Measurements from ENCODE around the gene LRRC49. TPM values are rescaled to one million over a fixed set of nuclear protein-coding genes. Genes with fewer than 3 reads are reported as not detected.
"Not testable (repeated sequence)": the region's sequence is repeated elsewhere in the genome, so short reads cannot be mapped to it uniquely, and the experiment has no call there.

LRRC49 gene
- polyA plus RNA-seq, 2 donors = 1.4 to 2.1 TPM

DNA sequence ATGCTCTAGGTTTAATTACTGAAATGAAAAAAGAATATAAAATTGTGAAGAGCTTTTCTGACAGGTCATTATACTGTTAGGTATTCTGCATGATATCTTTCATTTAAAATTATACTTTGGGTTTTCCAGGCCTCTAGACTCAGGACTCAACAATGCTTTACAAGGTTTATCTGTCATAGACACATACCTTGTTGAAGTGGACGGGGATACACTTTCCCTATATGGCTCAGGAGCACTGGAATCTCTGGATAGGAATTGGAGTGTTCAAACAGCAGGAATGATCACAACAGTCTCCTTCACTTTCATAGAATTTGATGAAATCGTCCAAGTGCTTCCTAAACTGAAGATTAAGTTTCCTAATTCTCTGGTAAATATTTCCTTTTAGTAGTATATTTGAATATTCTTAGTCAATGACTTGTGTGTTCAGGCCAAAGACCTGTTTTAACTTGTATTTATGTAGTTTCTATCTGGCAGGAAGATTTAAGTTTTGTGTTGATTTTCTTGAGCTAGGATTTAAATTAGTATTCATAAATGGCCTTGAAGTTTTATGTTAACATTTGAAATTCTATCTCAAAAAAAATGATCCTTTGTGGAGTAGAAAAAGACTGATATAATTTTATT is 115.7 kb downstream of the LRRC49 start:
- Histone ChIP-seq H3K9me3 (ENCODE audit: control insufficient read depth in 2 of 2, insufficient read depth in 1 of 2, low read depth in 1 of 2, low read length in 1 of 2) (no peaks in the 10 kb centered on the region), H3K36me3 (ENCODE audit: control insufficient read depth in 2 of 2, insufficient read depth in 2 of 2, low read length in 1 of 2) (no peaks in the 10 kb centered on the region), H3K4me1 (ENCODE audit: control insufficient read depth in 2 of 2, insufficient read depth in 2 of 2, low read length in 1 of 2) (no peaks in the 10 kb centered on the region), H3K27ac (ENCODE audit: low read depth in 2 of 2, low read length in 1 of 2) (no peak overlapping the region), H3K27me3 (ENCODE audit: control insufficient read depth in 1 of 2, insufficient read depth in 2 of 2, low read length in 2 of 2) (no peaks in the 10 kb centered on the region), H3K4me3 (ENCODE audit: low read depth in 1 of 2, low read length in 2 of 2) (no peak overlapping the region)
- 37 to 41% methylated on average over 2 of the region's 2 CpGs for WGBS, 2 donors

DNA sequence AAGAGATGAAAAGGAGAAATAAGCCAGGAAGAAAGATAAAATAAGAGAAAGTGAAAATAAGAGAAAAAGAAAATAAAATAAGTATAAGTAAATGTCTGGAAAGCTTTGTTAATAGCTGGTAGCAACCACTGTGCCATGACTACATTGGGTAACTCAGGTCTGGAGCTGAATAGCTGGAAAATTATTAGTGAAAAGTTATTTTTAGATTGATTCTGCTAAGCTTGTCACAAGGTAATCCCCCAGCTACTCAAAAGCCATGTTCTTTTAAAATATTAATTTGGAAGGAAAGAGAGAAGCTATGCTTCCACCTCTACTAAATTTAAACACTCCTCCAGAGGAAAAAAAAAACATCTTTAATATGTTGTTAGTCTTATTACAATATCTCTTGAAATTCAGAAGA is 117.8 kb downstream of the LRRC49 start:
- no peak overlapping the region for H3K27ac ChIP-seq (ENCODE audit: low read depth in 2 of 2, low read length in 1 of 2)
- no peaks in the 10 kb centered on the region for H3K27me3 ChIP-seq (ENCODE audit: control insufficient read depth in 1 of 2, insufficient read depth in 2 of 2, low read length in 2 of 2)
- H3K4me1 ChIP-seq (ENCODE audit: control insufficient read depth in 2 of 2, insufficient read depth in 2 of 2, low read length in 1 of 2) = no peaks in the 10 kb centered on the region
- H3K9me3 ChIP-seq (ENCODE audit: control insufficient read depth in 2 of 2, insufficient read depth in 1 of 2, low read depth in 1 of 2, low read length in 1 of 2) = no peaks in the 10 kb centered on the region
- no peaks in the 10 kb centered on the region for H3K36me3 ChIP-seq (ENCODE audit: control insufficient read depth in 2 of 2, insufficient read depth in 2 of 2, low read length in 1 of 2)
- H3K4me3 ChIP-seq (ENCODE audit: low read depth in 1 of 2, low read length in 2 of 2) = no peak overlapping the region

DNA sequence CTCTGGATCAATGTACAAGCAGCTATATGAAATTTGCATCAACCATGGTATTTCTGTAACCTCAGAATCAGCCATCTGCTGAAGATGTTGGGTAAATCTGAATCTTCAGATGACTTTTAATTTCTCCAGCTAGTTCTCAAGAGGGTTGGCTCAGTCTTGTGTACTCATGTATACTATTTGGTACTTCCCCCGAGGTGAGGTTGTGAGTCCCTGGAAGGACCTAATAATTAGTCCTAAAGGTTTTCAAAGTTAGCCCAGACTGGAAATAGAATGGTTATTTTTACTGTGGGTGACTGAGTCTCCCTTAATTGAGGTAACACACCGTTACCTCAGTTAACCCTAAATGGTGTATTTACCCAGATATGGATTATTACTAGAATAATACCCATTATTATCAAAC is 118.4 kb downstream of the LRRC49 start:
- Histone ChIP-seq H3K36me3 (ENCODE audit: control insufficient read depth in 2 of 2, insufficient read depth in 2 of 2, low read length in 1 of 2) (no peaks in the 10 kb centered on the region), H3K4me1 (ENCODE audit: control insufficient read depth in 2 of 2, insufficient read depth in 2 of 2, low read length in 1 of 2) (no peaks in the 10 kb centered on the region), H3K27ac (ENCODE audit: low read depth in 2 of 2, low read length in 1 of 2) (no peak overlapping the region), H3K27me3 (ENCODE audit: control insufficient read depth in 1 of 2, insufficient read depth in 2 of 2, low read length in 2 of 2) (no peaks in the 10 kb centered on the region), H3K9me3 (ENCODE audit: control insufficient read depth in 2 of 2, insufficient read depth in 1 of 2, low read depth in 1 of 2, low read length in 1 of 2) (no peaks in the 10 kb centered on the region), H3K4me3 (ENCODE audit: low read depth in 1 of 2, low read length in 2 of 2) (no peak overlapping the region)
- WGBS, 2 donors = 65 to 68% methylated on average over 2 of the region's 2 CpGs

DNA sequence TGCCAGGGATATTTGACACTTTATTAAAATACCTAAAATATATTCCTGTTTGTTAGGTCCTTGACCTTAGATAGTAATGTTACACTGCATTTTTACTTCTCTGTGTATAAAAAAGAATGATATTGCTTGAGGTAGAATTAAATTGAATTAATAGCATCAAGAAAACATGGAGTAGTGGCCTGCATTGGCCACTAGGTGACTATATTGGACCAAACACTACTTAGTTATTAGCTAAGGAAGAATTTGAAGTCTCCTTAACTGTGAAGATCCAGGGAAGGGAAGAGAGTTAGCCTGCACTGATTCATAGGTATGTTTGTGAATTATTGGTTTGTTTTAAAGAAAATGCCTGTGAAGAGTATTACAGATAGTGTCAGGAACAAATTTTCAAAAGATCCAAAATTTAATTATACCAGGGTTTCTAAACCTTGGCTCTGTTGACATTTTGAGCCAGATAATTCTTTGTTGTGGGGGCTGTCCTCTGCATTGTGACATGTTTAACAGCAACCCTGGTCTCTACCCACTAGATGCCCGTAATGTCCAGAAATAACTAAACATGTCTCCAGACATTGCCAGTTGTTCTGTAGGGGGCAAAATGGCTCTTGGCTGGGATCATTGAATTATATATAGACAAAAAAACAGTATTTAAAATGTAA is 119.0 kb downstream of the LRRC49 start:
- Histone ChIP-seq H3K27me3 (ENCODE audit: control insufficient read depth in 1 of 2, insufficient read depth in 2 of 2, low read length in 2 of 2) (no peaks in the 10 kb centered on the region), H3K4me3 (ENCODE audit: low read depth in 1 of 2, low read length in 2 of 2) (no peak overlapping the region), H3K9me3 (ENCODE audit: control insufficient read depth in 2 of 2, insufficient read depth in 1 of 2, low read depth in 1 of 2, low read length in 1 of 2) (no peaks in the 10 kb centered on the region), H3K27ac (ENCODE audit: low read depth in 2 of 2, low read length in 1 of 2) (no peak overlapping the region), H3K36me3 (ENCODE audit: control insufficient read depth in 2 of 2, insufficient read depth in 2 of 2, low read length in 1 of 2) (no peaks in the 10 kb centered on the region), H3K4me1 (ENCODE audit: control insufficient read depth in 2 of 2, insufficient read depth in 2 of 2, low read length in 1 of 2) (no peaks in the 10 kb centered on the region)
- WGBS, 2 donors = 80 to 97% methylated on average over 1 of the region's 1 CpG

DNA sequence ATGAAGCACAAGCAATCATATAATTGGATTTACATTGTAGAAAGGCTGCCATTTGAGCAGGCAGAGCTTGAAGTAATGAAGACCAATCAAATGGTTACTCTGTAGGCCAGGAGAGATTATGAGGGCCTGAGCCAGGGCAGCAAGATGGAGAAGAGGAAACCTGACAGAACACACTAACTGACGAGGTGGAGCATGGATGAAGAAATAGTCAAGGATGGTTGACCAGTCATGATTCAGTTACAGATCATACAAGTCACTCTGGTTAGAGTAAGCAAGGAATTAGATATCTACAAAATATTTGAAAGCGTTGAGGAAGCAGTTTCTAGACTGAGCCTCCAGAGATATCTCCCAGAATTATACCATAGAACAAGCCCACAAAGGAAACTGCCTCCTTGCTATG is 120.8 kb downstream of the LRRC49 start:
- 92 to 93% methylated on average over 2 of the region's 2 CpGs for WGBS, 2 donors
- H3K9me3 ChIP-seq (ENCODE audit: control insufficient read depth in 2 of 2, insufficient read depth in 1 of 2, low read depth in 1 of 2, low read length in 1 of 2) = no peaks in the 10 kb centered on the region
- H3K4me3 ChIP-seq (ENCODE audit: low read depth in 1 of 2, low read length in 2 of 2) = no peak overlapping the region
- H3K4me1 ChIP-seq (ENCODE audit: control insufficient read depth in 2 of 2, insufficient read depth in 2 of 2, low read length in 1 of 2) = no peaks in the 10 kb centered on the region
- no peaks in the 10 kb centered on the region for H3K27me3 ChIP-seq (ENCODE audit: control insufficient read depth in 1 of 2, insufficient read depth in 2 of 2, low read length in 2 of 2)
- no peaks in the 10 kb centered on the region for H3K36me3 ChIP-seq (ENCODE audit: control insufficient read depth in 2 of 2, insufficient read depth in 2 of 2, low read length in 1 of 2)
- H3K27ac ChIP-seq (ENCODE audit: low read depth in 2 of 2, low read length in 1 of 2) = no peak overlapping the region

DNA sequence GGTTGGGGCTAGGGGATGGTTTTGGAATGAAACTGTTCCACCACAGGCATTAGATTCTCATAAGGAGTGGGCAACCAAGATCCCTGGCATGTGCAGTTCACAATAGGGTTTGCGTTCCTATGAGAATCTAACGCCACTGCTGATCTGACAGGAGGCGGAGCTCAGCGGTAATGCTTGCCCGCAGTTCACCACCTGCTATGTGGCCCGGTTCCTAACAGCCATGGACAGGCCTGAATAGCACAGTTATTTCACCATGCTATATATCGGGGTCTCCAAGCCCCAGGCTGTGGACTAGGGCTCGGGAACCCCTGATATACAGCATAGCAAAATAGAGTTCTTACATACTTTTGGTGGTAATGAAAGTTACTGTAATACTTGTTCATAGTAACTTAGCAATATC is 122.7 kb downstream of the LRRC49 start:
- Histone ChIP-seq H3K27ac (ENCODE audit: low read depth in 2 of 2, low read length in 1 of 2) (no peak overlapping the region), H3K4me1 (ENCODE audit: control insufficient read depth in 2 of 2, insufficient read depth in 2 of 2, low read length in 1 of 2) (no peaks in the 10 kb centered on the region), H3K36me3 (ENCODE audit: control insufficient read depth in 2 of 2, insufficient read depth in 2 of 2, low read length in 1 of 2) (no peaks in the 10 kb centered on the region), H3K9me3 (ENCODE audit: control insufficient read depth in 2 of 2, insufficient read depth in 1 of 2, low read depth in 1 of 2, low read length in 1 of 2) (no peaks in the 10 kb centered on the region), H3K4me3 (ENCODE audit: low read depth in 1 of 2, low read length in 2 of 2) (no peak overlapping the region), H3K27me3 (ENCODE audit: control insufficient read depth in 1 of 2, insufficient read depth in 2 of 2, low read length in 2 of 2) (no peaks in the 10 kb centered on the region)
- 95 to 96% methylated on average over 8 of the region's 8 CpGs for WGBS, 2 donors

DNA sequence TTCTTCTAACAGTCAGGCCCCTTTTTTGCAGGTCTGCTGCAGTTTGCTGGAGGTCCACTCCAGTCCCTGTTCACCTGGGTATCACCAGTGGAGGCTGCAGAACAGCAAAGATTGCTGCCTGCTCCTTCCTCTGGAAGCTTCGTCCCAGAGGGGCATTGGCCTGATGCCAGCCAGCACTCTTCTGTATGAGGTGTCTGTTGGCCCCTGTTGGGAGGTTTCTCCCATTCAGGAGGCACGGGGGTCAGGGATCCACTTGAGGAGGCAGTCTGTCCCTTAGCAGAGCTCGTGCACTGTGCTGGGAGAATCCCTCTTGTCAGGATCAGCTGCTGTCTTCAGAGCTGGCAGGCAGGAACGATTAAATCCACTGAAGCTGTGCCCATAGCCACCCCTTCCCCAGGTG is 138.6 kb downstream of the LRRC49 start:
- H3K4me1 ChIP-seq (ENCODE audit: control insufficient read depth in 2 of 2, insufficient read depth in 2 of 2, low read length in 1 of 2); H3K9me3 ChIP-seq (ENCODE audit: control insufficient read depth in 2 of 2, insufficient read depth in 1 of 2, low read depth in 1 of 2, low read length in 1 of 2); H3K27ac ChIP-seq (ENCODE audit: low read depth in 2 of 2, low read length in 1 of 2); H3K36me3 ChIP-seq (ENCODE audit: control insufficient read depth in 2 of 2, insufficient read depth in 2 of 2, low read length in 1 of 2); H3K4me3 ChIP-seq (ENCODE audit: low read depth in 1 of 2, low read length in 2 of 2); H3K27me3 ChIP-seq (ENCODE audit: control insufficient read depth in 1 of 2, insufficient read depth in 2 of 2, low read length in 2 of 2): not testable (repeated sequence)
- 78 to 87% methylated on average over 4 of the region's 4 CpGs for WGBS, 2 donors

DNA sequence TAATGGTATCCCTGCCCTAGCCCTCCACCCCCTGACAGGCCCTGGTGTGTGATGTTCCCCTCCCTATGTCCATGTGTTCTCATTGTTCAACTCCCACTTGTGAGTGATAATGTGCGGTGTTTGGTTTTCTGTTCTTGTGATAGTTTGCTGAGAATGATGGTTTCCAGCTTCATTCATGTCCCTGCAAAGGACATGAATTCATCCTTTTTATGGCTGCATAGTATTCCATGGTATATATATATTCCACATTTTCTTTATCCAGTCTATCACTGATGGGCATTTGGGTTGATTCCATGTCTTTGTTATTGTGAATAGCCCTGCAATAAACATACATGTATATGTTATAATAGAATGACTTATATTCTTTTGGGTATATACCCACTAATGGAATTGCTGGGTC is 142.9 kb downstream of the LRRC49 start:
- WGBS, 2 donors = 95 to 100% methylated on average over 1 of the region's 1 CpG
- not testable (repeated sequence) for H3K27me3 ChIP-seq (ENCODE audit: control insufficient read depth in 1 of 2, insufficient read depth in 2 of 2, low read length in 2 of 2); H3K4me3 ChIP-seq (ENCODE audit: low read depth in 1 of 2, low read length in 2 of 2); H3K4me1 ChIP-seq (ENCODE audit: control insufficient read depth in 2 of 2, insufficient read depth in 2 of 2, low read length in 1 of 2); H3K9me3 ChIP-seq (ENCODE audit: control insufficient read depth in 2 of 2, insufficient read depth in 1 of 2, low read depth in 1 of 2, low read length in 1 of 2); H3K36me3 ChIP-seq (ENCODE audit: control insufficient read depth in 2 of 2, insufficient read depth in 2 of 2, low read length in 1 of 2); H3K27ac ChIP-seq (ENCODE audit: low read depth in 2 of 2, low read length in 1 of 2)

DNA sequence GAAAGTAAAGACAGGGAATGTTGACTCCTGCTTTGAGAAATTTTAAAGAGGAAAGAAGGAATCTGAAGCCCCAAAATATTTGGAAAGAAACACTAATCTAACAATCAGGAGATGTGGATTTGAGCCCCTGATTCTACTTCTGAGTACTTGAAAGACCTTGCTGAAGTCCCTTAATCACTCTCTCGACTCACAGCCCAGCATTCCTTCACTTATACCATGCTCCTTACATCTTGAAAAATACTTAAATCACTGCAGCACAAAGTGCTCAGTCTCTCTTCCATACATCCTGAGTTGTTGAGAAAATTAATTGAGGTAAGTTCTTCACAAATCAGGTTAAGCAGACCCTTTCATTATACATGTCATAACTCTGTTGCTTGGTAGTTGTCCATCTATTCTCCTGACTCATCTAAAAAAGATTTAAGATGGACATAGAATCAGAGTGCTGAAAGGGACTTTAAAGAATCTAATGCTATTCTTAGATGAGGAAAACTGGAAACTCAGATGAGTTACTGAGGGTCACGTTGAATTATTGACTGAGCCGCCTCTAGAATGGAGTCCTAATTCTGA is 149.8 kb downstream of the LRRC49 start:
- Histone ChIP-seq H3K9me3 (ENCODE audit: control insufficient read depth in 2 of 2, insufficient read depth in 1 of 2, low read depth in 1 of 2, low read length in 1 of 2) (no peaks in the 10 kb centered on the region), H3K27me3 (ENCODE audit: control insufficient read depth in 1 of 2, insufficient read depth in 2 of 2, low read length in 2 of 2) (no peaks in the 10 kb centered on the region), H3K4me3 (ENCODE audit: low read depth in 1 of 2, low read length in 2 of 2) (no peak overlapping the region), H3K36me3 (ENCODE audit: control insufficient read depth in 2 of 2, insufficient read depth in 2 of 2, low read length in 1 of 2) (no peaks in the 10 kb centered on the region), H3K4me1 (ENCODE audit: control insufficient read depth in 2 of 2, insufficient read depth in 2 of 2, low read length in 1 of 2) (no peaks in the 10 kb centered on the region), H3K27ac (ENCODE audit: low read depth in 2 of 2, low read length in 1 of 2) (no peak overlapping the region)
- WGBS, 2 donors = 84 to 87% methylated on average over 3 of the region's 3 CpGs

DNA sequence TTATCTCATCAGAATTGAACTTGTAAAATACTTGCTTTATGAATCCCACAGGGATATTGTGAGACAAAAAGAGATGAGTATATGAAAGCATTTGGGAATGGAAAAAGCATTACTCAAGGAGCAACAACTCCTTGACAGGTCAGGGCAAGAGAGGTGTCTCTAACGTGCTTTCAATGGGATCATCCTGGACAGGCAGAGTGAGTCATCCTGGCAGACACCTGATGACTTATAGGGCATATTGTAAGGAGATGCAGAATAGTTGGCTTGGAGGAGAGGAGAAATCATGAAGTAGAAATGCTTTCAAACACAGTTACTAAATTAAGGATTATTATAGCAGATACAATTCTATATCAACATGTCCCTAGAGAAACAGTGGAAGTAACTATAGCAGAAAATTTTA is 150.7 kb downstream of the LRRC49 start:
- no peaks in the 10 kb centered on the region for H3K9me3 ChIP-seq (ENCODE audit: control insufficient read depth in 2 of 2, insufficient read depth in 1 of 2, low read depth in 1 of 2, low read length in 1 of 2)
- no peaks in the 10 kb centered on the region for H3K27me3 ChIP-seq (ENCODE audit: control insufficient read depth in 1 of 2, insufficient read depth in 2 of 2, low read length in 2 of 2)
- no peak overlapping the region for H3K27ac ChIP-seq (ENCODE audit: low read depth in 2 of 2, low read length in 1 of 2)
- no peaks in the 10 kb centered on the region for H3K36me3 ChIP-seq (ENCODE audit: control insufficient read depth in 2 of 2, insufficient read depth in 2 of 2, low read length in 1 of 2)
- no peak overlapping the region for H3K4me3 ChIP-seq (ENCODE audit: low read depth in 1 of 2, low read length in 2 of 2)
- WGBS, 2 donors = 25 to 42% methylated on average over 1 of the region's 1 CpG
- H3K4me1 ChIP-seq (ENCODE audit: control insufficient read depth in 2 of 2, insufficient read depth in 2 of 2, low read length in 1 of 2) = no peaks in the 10 kb centered on the region

All from esophagus (tissue), 2 donors.